Transverse colon (tissue), 4 donors: ENCODE measurements around the gene TEK. TPM values are rescaled to one million over a fixed set of nuclear protein-coding genes. Genes with fewer than 3 reads are reported as not detected.

Source experiments
- DNase-seq: peaks from one replicate; pipeline ENCODE4 v3.0.0-alpha.2; 2019
- H3K27ac ChIP-seq, 4 donors: fragments of 200-600 bp; sonication (generic); 2 replicates each; pipeline ENCODE4 v1.5.1; 2016 to 2018; ENCODE audit warnings: inconsistent platforms in 4 of 4
- H3K27me3 ChIP-seq: fragments of 200-600 bp; sonication (generic); 2 replicates; pipeline ENCODE4 v1.5.1; 2017; ENCODE audit warnings: inconsistent platforms
- H3K36me3 ChIP-seq, 4 donors: fragments of 200-600 bp; sonication (generic); 2 replicates each; pipeline ENCODE4 v1.5.1; 2017 to 2019; ENCODE audit warnings: inconsistent platforms in 4 of 4
- H3K4me1 ChIP-seq, 4 donors: fragments of 200-600 bp; sonication (generic); 2 replicates each; pipeline ENCODE4 v1.5.1; 2017 to 2020; ENCODE audit warnings: inconsistent platforms in 4 of 4
- H3K4me3 ChIP-seq, 4 donors: fragments of 200-600 bp; sonication (generic); 1 replicate in 1 of 4; 2 replicates in 3 of 4; pipeline versions ENCODE4 v1.5.1 to v1.6.1; 2017 to 2019; ENCODE audit warnings: inconsistent platforms in 4 of 4
- H3K9me3 ChIP-seq, 2 donors: fragments of 200-600 bp; sonication (generic); 2 replicates each; pipeline ENCODE4 v1.5.1; 2017 to 2019; ENCODE audit warnings: inconsistent platforms in 2 of 2
- EP300 ChIP-seq: sonication (generic); formaldehyde crosslinking; IDR thresholded peaks from one replicate; pipeline ENCODE4 v1.6.1; 2017; ENCODE audit warnings: antibody characterized with exemption, low read depth
- POLR2A ChIP-seq: fragments of 450-650 bp; IDR thresholded peaks from one replicate; pipeline ENCODE4 v1.6.1; 2016; ENCODE audit warnings: antibody characterized with exemption, mild to moderate bottlenecking, moderate library complexity
- POLR2AphosphoS5 ChIP-seq, 3 donors: sonication (generic); formaldehyde crosslinking; IDR thresholded peaks; one replicate each; pipeline ENCODE4 v1.6.1; 2016; ENCODE audit warnings: antibody characterized with exemption in 3 of 3
- WGBS, 2 donors: methylation state at CpG; one replicate each; pipeline ENCODE4 v1.1.5; 2018; ENCODE audit warnings: low coverage in 1 of 2; 5-methylcytosine and 5-hydroxymethylcytosine counted together
- in situ Hi-C, 4 donors: fragments of 200-750 bp; cut with MboI; loops; one replicate each; pipeline versions ENCODE4 v1.15.0 to v1.15.1; 2017; ENCODE audit warnings: low sequenced_read_pairs in 3 of 4, low pct_ligation_motif_present in 1 of 4, low pct_unique_long_range_greater_than_20kb in 1 of 4
- intact Hi-C: fragments of 100-400 bp; cut with DNase I; formaldehyde crosslinking; loops from one replicate; pipeline ENCODE4 v1.15.1; 2023; ENCODE audit warnings: low total_unique reads
- total RNA-seq, 4 donors: library from RNA; depleted of rRNA; stranded (reverse); fragments of >200 nt; gene quantifications; one replicate each; pipeline ENCODE4 v1.1.0, GENCODE V29; 2016
- TF ChIP-seq, protein P1 (sequence below), 5 experiments: fragments of 200-600 bp in 3 of 5; fragments of 450-650 bp in 2 of 5; sonication (generic) in 3 of 5; IDR thresholded peaks; 1 replicate in 2 of 5; 2 replicates in 3 of 5; pipeline ENCODE4 v1.5.1; 2016 to 2017; ENCODE audit warnings: antibody characterized with exemption in 5 of 5, inconsistent platforms in 3 of 5, mild to moderate bottlenecking in 2 of 5, moderate library complexity in 1 of 5

TEK gene
- total RNA-seq, 4 donors from 2014 or later = 1.5 to 4.0 (median 3.0) TPM

DNA sequence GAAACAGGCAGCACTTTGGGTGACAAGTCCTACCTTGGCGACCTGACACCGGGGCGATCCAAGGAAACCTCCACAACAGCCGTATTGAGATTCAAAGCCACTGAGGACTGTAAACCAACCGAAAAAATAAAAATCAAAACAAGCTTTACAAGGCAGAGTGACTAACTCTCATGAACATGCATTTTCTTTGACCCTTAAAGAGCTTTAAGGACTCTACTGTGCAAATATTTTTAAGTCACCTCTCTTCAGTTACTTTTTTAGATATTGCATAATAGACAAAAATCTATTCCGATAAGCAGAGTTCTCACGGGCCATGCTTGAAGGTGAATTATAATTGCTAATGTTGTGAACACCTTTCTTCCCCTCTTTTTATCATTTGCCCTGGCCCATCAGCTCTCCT is 149.6 kb downstream of the TEK start:
- intact Hi-C loops = no loop called here
- 92 to 96% methylated on average over 7 of the region's 7 CpGs for WGBS, 2 donors
- Histone ChIP-seq H3K36me3 (no peaks in the 10 kb centered on the region), H3K4me3 (no peak overlapping the region), H3K27me3 (no peaks in the 10 kb centered on the region), H3K4me1 (no peaks in the 10 kb centered on the region), H3K27ac (no peak overlapping the region), H3K9me3 (no peaks in the 10 kb centered on the region)
- TF ChIP-seq EP300 (no peak), POLR2AphosphoS5 (IDR thresholded peaks at IDR 0.05) (no peak), POLR2A (no peak)
- TF ChIP-seq, protein P1, sequence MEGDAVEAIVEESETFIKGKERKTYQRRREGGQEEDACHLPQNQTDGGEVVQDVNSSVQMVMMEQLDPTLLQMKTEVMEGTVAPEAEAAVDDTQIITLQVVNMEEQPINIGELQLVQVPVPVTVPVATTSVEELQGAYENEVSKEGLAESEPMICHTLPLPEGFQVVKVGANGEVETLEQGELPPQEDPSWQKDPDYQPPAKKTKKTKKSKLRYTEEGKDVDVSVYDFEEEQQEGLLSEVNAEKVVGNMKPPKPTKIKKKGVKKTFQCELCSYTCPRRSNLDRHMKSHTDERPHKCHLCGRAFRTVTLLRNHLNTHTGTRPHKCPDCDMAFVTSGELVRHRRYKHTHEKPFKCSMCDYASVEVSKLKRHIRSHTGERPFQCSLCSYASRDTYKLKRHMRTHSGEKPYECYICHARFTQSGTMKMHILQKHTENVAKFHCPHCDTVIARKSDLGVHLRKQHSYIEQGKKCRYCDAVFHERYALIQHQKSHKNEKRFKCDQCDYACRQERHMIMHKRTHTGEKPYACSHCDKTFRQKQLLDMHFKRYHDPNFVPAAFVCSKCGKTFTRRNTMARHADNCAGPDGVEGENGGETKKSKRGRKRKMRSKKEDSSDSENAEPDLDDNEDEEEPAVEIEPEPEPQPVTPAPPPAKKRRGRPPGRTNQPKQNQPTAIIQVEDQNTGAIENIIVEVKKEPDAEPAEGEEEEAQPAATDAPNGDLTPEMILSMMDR (IDR thresholded peaks at IDR 0.05) = no peak
- in situ Hi-C loops = no loop called here
- no peak for DNase-seq

DNA sequence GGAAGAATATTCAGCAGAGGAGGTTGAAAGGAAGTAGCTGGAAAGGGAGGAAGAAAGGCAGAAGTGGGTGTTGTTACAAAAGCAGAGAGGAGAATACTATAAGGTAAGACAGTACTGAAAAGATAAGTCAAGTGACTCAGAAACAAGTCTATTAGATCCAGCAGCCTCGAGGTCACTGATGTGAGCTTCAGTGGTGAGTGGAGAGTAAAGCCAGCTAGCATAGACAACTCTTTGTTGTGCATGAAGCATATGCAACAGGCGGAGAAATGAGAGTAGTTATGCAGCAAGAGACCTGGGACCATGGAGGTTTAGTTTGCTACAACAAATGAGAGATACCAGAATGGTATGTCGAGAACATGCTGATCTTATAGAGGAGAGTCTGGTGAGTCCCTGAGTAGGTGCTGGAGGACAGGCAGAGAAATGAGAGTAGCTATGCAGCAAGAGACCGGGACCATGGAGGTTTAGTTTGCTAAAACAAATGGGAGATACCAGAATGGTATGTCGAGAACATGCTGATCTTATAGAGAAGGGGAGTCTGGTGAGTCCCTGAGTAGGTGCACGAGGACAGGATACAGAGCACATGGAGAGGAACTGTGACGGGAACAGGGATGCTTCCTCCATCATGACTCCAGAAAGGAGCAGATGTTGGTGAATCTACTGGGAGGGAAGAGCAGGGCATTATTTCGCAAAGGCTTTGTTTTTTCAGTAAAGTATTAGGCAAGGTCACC is 151.9 kb downstream of the TEK start:
- Histone ChIP-seq H3K4me1 (no peaks in the 10 kb centered on the region), H3K36me3 (no peaks in the 10 kb centered on the region), H3K27me3 (no peaks in the 10 kb centered on the region), H3K4me3 (no peak overlapping the region), H3K27ac (no peak overlapping the region), H3K9me3 (no peaks in the 10 kb centered on the region)
- intact Hi-C loops = no loop called here
- WGBS, 2 donors = 75 to 81% methylated on average over 8 of the region's 8 CpGs
- no peak for DNase-seq
- in situ Hi-C loops = no loop called here
- no peak for TF ChIP-seq EP300
- TF ChIP-seq POLR2AphosphoS5 (IDR thresholded peaks at IDR 0.05) = no peak
- no peak for TF ChIP-seq POLR2A
- TF ChIP-seq, protein P1 (IDR thresholded peaks at IDR 0.05) = no peak

DNA sequence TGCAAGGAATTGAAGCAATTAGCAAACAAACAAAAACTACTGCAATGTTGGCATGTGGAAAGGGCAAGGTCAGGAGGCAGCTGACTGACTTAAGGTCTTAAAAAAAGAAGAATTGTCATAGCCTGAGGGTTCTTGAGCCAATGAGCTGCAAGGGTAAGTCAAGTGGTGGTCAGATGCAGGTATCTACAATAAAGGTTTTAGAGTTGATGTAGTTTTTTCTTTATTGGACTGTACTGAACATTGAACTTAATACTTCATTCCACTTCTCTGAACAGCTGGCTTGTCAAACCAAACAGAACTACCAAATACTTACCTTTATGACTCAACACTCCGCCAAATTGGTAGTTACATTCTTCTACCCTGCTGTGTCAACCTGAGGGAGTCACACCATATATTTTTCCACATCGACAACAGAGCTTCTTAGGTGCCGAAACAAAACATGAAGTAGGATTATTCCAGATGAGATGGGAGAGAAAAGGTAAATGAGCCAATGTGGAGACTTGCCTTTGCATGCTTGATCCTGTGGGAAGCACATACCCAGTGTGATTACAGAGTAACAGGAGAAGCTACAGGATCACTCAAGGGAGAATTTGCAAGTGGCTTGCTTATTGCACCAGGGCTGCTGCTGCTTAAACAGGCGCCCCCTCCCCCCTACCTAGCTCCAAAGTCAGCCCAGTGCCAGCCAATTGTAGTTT is 152.6 kb downstream of the TEK start:
- no peak overlapping the region for H3K4me3 ChIP-seq
- no peaks in the 10 kb centered on the region for H3K4me1 ChIP-seq
- no peak for TF ChIP-seq POLR2AphosphoS5 (IDR thresholded peaks at IDR 0.05)
- TF ChIP-seq, protein P1 (IDR thresholded peaks at IDR 0.05) = no peak
- TF ChIP-seq POLR2A = no peak
- no peak for TF ChIP-seq EP300
- no peaks in the 10 kb centered on the region for H3K36me3 ChIP-seq
- WGBS, 2 donors = 21 to 76% methylated on average over 2 to 4 of the region's 4 CpGs
- no peak for DNase-seq
- in situ Hi-C loops = no loop called here
- no peaks in the 10 kb centered on the region for H3K9me3 ChIP-seq
- intact Hi-C loops = no loop called here
- no peak overlapping the region for H3K27ac ChIP-seq
- no peaks in the 10 kb centered on the region for H3K27me3 ChIP-seq

DNA sequence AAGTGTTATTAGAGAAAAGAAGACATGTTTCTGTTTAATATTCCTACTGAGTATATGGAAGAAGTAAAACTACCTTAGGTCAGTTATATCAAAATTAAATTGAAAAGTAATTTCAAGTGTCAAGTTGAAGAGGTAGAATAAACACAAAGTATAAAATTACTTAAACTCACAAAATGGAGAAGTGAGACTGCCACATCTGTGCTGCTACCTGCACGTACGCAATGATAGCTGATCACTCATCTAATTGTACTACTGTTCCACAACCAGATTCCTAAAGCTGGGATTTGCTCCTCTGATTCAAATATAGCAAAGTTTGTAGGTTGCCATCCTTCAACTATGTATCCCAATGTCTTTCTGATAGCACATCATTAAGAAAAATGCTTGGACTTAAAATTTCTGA is 163.1 kb downstream of the TEK start:
- WGBS, 2 donors = 87 to 96% methylated on average over 2 of the region's 2 CpGs
- DNase-seq = no peak
- no peaks in the 10 kb centered on the region for H3K27me3 ChIP-seq
- H3K9me3 ChIP-seq = no peaks in the 10 kb centered on the region
- H3K4me1 ChIP-seq = peaks cover 0 to 9% (median 3%) of the 10 kb centered on the region in 4 donors
- in situ Hi-C loops (loop anchor here in 2 of 4 donors (10.0 kb wide), 1 partner anchor 237 kb away; no protein-coding TSS in a partner anchor), intact Hi-C loops (no loop called here)
- TF ChIP-seq, protein P1 (IDR thresholded peaks at IDR 0.05) = no peak
- no peak overlapping the region for H3K4me3 ChIP-seq
- H3K27ac ChIP-seq = no peak overlapping the region
- no peaks in the 10 kb centered on the region for H3K36me3 ChIP-seq
